ENCODE data around the gene PDGFB. TPM values are rescaled to one million over a fixed set of nuclear protein-coding genes. Genes with fewer than 3 reads are reported as not detected.

The PDGFB gene
- total and polyA plus RNA-seq, 8 donors = 2.7 to 12.1 (median 4.4) TPM

DNA sequence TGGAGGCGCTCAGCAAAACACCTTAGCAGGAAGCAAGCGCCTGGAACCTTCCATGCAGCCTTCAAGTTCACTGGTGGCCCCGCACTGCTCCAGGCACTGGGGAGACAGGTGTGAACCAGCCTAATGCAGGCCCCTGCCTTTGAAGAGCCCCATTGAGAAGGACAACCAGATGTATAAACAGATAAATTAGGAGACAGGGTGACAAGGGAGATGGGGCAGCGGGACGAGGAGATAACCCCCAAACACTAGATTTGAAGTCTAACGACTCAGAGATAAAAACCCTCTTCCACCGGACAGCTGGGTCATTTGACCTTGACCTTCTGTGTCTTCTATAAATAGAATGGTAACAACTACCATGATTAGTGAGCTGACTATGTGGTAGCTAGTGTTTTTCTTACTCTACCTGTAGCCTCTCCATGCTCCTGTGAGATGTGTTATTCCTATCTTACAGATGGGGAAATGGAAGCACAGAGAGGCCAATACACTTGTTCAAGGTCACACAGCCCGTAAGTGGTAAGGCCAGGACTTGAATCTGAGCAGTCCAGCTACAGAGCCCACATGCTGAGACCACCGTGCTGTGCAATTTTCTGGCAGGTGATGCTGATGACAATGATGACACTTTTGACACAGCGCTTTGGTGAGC, 2.0 kb upstream of the PDGFB start:
- Histone ChIP-seq H3K27ac (no peak overlapping the region), H3K27me3 (no peaks in the 10 kb centered on the region), H3K4me3 (no peak overlapping the region), H3K4me1 (peaks cover under 1 to 3% (median 1%) of the 10 kb centered on the region in 3 donors), H3K9me3 (no peaks in the 10 kb centered on the region), H3K36me3 (no peaks in the 10 kb centered on the region)
- intact Hi-C loops (cut with DNase I) = loop anchor here in 1 of 3 donors (10.0 kb wide), 1 partner anchor 58 kb away; no protein-coding TSS in a partner anchor
- WGBS, 2 donors = 50 to 59% methylated on average over 10 of the region's 10 CpGs
- no peak for TF ChIP-seq CTCF (IDR thresholded peaks at IDR 0.05)
- DNase-seq (no peak), ATAC-seq (no peak), FAIRE-seq (no peak)

- no peak overlapping the region for H3K27ac ChIP-seq
- intact Hi-C loops (cut with DNase I) = loop anchor here in 1 of 3 donors (10.0 kb wide), 1 partner anchor 59 kb away; no protein-coding TSS in a partner anchor
Measured at GRCh38 chr22:39246217-39246616, 1.4 kb upstream of the PDGFB start.

DNA sequence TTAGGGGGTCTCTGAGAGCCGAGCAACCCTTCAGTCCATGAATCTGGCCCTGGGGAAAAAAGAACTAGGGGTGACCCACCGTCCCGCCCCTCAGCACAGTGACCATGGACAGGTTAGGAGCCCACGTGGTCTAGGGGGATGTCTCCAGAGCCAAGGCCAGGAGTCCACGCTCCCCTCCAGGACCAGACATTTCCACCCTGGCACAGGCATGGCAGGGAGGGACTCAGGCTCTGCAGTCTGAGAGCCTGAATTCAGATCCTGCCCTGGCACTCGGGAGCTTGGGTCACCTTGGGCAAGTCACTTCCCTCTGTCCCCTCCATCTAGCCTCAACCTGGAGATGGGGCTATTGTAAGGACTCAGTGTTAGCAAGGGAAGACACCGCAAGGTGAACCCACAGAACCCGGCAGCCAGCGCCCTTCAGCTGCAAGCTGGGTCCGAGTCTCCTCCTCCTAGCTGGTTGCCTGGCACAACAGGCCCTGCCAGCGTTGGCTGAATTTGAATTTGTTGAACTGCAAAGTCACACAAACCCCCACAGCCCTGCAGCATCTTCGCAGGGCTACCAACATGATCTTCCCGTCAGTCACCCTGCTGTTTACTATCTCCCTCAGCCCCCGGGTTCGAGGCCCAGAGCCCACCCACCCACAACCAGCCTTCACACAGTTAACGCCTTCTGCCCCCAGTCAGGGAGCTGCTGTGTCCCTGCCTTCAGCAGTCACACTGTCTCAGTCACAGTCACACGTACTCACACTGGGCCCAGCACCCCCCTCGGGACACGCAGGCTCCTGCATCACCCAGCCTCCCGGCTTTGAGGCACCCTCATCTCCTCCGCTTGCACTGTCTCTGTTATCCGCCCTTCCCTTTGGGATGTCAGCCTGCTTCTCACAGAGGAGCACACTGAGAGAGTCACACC, 603 bp upstream of the PDGFB start:
- peak in 2 of 6 donors; percentile 43 to 54 for DNase-seq
- intact Hi-C loops (cut with DNase I) = loop anchor here in 1 of 3 donors (10.0 kb wide), 1 partner anchor 59 kb away; no protein-coding TSS in a partner anchor

More at GRCh38 chr22:39246217-39246616, 1.4 kb upstream of the PDGFB start:
- WGBS, 2 donors = 81 to 83% methylated on average over 3 of the region's 3 CpGs
- Histone ChIP-seq H3K36me3 (no peaks in the 10 kb centered on the region), H3K4me3 (no peak overlapping the region), H3K27me3 (no peaks in the 10 kb centered on the region), H3K9me3 (no peaks in the 10 kb centered on the region), H3K4me1 (peaks cover 0 to 7% (median 7%) of the 10 kb centered on the region in 3 donors)
- TF ChIP-seq CTCF (IDR thresholded peaks at IDR 0.05) = no peak
- DNase-seq = no peak
- no peak for ATAC-seq
- no peak for FAIRE-seq

DNA sequence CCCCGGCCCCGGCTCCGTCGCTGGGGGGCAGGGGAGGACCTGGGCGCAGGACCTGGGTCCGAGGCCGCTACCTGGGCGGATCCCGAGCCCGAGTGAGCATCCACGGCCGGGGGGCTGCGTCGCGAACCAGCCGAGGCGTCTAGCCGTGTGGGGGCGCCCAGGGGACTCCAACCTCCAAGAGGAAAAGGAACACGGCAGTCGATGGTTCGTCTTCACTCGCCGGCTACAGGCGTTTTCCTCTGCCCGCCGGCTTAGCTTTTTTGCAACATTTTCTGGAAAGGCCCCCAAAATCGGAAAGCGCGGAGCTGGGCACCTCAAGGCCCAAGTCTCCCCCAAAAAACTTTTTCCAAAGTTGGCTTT, 666 bp downstream of the PDGFB start:
- no peaks in the 10 kb centered on the region for H3K27me3 ChIP-seq
- ATAC-seq (no peak), FAIRE-seq (no peak), DNase-seq (peak in 3 of 6 donors; percentile 43 to 79 (median 60))
- H3K9me3 ChIP-seq = no peaks in the 10 kb centered on the region
- H3K27ac ChIP-seq = peak overlapping the region; percentile 55 to 93 (median 86)
- no peak for TF ChIP-seq CTCF (IDR thresholded peaks at IDR 0.05)
- peak overlapping the region; percentile 27 to 79 (median 59) for H3K4me3 ChIP-seq
- H3K4me1 ChIP-seq = peaks cover 13 to 28% (median 27%) of the 10 kb centered on the region in 3 donors
- no peaks in the 10 kb centered on the region for H3K36me3 ChIP-seq
- intact Hi-C loops (cut with DNase I) = loop anchor here in 1 of 3 donors (10.0 kb wide), 1 partner anchor 61 kb away; no protein-coding TSS in a partner anchor
- WGBS, 2 donors = 0% methylated on average over 30 of the region's 30 CpGs

More for the DNA sequence above, 603 bp upstream of the PDGFB start:
- H3K9me3 ChIP-seq = no peaks in the 10 kb centered on the region
- H3K27ac ChIP-seq = peak overlapping the region in 3 of 4 donors; percentile 41 to 93 (median 45)
- no peaks in the 10 kb centered on the region for H3K36me3 ChIP-seq
- WGBS, 2 donors = 65 to 67% methylated on average over 22 of the region's 22 CpGs
- TF ChIP-seq CTCF (IDR thresholded peaks at IDR 0.05) = no peak
- peaks cover 2 to 16% (median 15%) of the 10 kb centered on the region in 3 donors for H3K4me1 ChIP-seq
- peak overlapping the region in 2 of 4 donors; percentile 71 to 79 for H3K4me3 ChIP-seq
- no peak for FAIRE-seq
- H3K27me3 ChIP-seq = no peaks in the 10 kb centered on the region
- ATAC-seq = no peak
